Dermis microvascular lymphatic vessel endothelial cell (primary cell): ENCODE results near the gene PSAP. TPM values are rescaled to one million over a fixed set of nuclear protein-coding genes. Genes with fewer than 3 reads are reported as not detected.

ENCODE experiments used
- DNase-seq, 2 donors: peaks; one replicate each; pipeline versions ENCODE4 v3.0.0 to v3.0.0-alpha.2; 2010; ENCODE audit warnings: low read depth in 2 of 2
- total RNA-seq: library from RNA; depleted of rRNA; stranded (reverse); fragments of >200 nt; gene quantifications from 2 replicates; pipeline ENCODE4 v1.2.1, GENCODE V29; 2014

Gene PSAP
- total RNA-seq, 1 donor from 2014 or later, result 416 TPM

DNA sequence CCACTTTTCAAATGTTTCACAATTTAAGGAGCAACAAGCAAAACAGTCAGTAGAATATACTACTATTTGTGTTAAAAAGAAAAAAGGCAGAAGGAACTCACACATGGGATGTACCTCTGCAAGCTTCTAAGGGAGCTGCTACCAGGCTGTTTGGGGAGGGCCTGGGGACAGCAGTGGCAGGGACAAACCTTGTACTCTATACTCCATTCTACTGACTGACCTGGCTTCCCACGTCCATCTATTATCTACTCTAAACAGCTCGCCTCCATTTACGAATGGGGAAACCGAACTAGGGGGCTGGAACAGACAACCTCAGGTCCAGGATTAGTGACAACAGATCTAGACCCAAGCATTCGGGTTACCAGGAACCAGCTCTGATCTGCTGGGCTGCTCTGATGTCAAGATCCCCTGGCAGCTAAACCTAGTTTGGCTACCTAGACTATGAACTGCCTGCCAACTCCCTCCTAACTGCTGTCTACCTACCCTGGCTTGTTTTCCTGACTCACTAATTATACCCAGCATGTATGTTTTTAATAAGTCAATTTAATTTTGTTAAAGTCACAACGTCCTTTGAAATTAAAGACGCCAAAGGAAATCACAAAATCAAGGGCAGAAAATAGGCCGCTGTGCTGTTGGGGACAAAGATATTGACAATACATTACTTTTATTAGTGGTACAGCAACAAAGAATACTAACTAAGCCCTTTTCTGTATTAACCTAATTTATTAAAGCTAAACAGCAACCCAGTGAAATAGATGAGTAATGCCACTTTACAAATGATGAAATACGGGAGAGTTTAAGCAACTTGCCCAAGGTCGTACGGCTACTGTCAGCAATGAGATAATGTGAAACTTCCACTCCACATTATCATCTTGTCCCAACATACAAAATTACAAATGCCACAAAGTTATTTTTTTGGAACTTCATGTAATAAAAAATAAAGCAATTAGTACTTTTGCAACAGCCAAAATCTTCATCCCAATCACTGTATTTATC lies 5.3 kb downstream of the PSAP start:
- no peak for DNase-seq

DNA sequence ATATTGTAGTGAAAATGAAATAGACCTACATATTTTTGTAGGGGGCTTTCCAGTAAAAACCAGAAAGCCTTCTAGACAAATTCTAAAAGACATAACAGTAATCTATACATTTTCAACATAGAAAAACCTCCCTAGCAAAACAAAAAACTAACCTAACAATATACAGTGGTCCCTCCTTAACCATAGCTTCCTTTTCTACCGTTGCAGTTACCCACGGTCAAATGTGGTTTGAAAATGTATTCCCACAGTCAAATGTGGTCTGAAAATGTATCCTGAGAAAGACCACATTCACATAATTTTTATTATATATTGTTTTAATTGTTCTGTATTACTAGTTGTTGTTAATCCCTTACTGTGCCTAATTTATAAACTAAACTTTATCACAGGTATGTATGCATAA lies 6.4 kb downstream of the PSAP start:
- DNase-seq, result no peak

DNA sequence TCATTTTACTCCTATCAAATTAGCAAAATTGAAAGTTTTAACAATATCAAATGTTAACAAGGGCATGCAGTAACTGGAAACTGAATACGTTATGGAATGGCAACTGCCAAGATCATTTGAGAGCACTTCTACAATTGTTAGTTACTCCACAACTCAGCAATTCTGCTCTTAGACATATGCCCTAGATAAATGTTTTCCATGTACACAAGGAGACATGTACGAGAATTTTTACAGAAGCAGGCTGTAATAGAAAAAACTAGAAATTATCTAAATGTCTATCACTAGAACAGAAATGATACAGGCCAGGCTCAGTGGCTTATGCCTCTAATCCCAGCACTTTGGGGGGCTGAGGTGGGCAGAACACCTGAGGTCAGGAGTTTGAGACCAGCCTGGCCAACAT lies 7.0 kb downstream of the PSAP start:
- no peak for DNase-seq

DNA sequence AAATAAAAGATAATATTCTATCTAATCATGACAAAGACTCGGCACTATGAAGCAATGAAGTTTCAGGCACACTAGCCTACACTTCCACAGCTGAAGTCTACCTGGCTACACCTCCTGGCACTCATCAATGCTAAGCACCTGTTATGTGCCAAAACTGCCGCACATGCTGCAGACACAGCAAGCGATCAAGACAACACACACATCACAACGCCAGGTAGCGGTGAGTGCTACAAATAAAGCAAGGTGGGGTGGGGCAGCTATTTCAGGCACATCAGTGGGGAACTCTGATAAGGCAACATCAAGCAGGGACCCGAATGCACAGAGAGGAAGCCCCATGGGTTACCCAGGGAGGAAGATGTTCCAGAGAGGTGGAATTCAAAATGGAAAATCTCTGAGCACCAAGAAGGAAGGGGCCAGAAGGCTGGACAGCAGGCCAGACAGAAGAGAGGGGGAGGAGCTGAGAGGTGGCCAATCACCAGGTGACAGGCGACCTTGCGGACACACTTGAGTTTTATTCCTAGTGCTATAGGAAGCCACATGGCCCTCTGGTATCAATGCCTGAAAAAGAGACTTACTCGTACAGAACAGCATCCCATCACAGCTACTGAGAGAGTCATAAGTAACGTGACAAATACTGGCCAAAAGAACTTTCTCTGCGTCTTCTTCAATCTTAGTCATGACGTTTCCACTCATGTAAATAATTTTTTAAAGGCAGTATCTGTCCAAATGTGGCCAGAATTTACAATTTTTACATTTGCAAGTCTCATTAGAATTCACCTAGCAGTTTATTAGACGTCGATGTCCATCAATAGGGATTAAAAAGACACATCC lies 8.0 kb downstream of the PSAP start:
- DNase-seq, result no peak

DNA sequence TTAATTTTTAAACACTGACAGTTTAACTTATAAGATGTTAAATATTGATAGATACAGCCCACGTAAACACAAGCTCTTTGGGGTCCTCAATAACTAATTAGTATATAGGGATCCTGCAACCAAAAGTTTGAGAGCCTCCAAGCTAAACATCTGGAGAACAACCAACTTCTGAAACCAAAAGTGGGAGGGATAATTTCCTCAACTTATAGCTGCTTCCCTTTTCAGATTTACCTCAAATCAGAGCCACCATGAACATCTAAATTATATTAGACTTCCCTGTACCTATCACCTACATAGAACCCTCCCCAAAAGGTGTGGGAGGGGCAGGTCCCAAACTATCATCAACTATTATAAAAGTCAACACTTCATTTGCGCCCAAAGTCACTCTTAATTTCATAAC lies 8.6 kb downstream of the PSAP start:
- no peak for DNase-seq

DNA sequence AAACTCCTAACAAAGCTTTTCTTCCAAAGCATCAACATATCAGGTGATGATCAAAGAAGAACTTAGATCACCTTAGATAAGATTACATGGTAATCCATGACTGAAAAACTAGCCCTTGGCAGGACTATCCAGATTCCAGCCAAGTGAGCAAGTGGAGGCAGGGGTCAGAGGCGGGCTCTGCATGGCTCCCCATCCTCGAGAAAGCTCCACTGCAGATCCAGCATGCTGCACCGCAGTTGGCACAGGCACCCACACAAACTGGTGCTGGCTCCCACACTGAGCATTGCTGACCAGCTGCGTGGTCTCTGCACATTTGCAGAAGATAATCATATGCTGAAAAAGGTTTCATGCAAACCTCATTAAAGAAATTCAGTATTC lies 10.1 kb downstream of the PSAP start:
- DNase-seq, result no peak

DNA sequence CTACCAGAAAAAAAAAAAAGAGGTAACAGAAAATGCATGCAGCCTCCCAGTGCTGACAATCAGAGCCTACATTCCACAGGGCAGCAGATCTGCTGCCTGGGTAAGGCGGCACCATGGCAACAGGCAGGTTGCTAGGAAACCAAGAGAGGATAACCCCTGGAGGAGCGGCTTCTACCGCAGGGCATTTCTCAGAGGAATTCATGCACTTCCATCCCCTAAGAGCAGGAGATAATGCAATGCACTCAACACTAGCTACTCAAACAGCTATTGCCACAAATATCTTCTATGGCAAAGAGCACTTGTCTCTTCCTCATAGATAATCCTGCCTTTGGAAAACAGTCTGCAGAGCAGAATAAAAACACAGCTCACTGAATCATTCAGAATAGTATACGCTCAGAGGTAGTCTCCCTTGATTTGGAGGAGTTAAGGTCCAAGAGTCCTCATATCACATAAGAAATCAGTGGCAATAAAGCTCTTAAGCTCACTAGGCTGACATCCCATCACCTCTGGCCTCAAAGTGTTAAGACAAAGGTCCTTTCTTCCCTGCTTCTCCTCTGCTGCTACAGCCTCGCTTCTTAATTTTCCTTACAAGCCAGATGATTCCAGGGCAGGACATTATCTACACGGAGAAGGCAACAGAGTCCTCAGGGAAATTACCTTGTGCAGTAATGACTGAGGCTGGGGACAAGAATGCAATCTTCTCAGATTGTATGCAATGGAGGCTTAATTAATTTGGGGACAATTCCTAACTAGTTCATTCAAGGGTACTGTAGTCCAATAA lies 10.7 kb downstream of the PSAP start:
- DNase-seq, result peak in 1 of 2 donors; percentile 48

DNA sequence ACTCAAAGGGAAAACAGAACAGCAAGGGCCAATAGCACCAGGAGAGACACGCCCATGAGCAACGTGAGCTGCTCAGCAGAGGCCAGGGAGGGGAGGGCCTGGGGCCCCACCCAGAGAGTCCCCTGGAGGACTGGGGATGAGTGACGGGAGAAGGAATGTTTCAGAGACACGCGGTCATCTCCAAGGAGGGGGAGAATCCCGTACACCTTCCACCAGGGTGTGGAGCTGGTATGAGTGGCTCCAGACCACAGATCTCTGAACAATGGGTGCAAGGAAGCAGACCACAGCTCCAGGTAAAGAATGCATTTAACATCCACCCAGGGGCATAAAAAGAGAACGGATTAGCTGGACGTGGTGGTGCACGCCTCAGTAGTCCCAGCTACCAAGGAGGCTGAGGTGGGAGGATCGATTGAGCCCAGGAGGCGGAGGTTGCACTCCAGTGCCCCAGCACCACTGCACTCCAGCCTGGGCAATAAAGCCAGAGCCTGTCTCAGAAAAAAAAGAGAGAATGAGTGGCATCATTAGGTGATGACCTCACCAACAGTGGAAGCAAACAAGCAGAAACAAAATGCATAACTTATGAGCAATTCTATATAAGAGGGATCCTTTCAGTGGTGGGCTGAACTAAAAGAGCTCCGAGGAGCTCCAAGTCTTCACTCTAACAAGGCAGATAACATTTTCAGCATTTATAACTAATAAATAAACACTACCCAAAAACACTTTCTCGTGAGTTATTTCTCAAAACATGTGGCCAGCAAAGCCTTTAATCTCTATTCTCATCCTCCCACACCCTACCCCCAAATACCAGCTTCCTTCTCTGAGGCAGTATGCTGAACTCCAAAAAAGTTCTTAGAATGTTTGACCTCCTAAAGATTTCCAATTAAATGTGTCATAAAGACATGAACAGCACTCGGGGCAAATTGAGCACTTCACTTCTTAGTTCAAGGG lies 12.5 kb downstream of the PSAP start:
- no peak for DNase-seq

DNA sequence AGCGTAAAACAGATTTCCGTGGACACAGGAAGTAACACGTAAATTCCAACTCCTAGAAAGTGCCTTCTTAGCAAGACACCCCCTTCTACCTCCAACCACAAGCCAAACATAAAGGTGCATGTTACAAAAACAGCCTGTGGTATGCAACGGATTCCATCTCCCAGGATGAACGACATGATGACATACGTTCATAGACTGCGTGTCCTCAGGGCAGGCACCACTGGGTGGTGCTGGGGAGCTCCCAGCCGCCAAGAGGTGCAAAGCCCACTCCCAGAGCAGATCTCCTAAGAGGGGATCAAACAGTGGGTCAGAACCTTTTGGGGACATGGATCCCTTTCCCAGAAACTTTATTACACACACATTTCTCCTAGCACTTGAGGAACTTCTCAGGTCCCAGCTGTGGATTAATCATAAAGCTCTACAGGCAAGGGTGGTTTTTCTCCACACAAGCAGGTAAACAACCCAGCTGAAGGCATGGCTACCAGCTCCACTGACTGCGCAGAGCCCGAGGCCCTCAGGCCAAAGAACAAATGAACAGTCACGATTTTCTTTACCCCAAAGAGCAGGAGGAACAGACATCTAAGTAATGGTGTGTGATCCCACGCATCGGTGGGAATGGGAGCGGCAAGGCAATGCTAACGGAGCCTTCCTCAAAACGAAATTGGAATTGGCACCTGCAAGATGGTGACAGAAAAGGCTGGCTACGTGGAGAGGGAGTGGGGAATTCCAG lies 13.8 kb downstream of the PSAP start:
- DNase-seq, result peak in 1 of 2 donors; percentile 34

DNA sequence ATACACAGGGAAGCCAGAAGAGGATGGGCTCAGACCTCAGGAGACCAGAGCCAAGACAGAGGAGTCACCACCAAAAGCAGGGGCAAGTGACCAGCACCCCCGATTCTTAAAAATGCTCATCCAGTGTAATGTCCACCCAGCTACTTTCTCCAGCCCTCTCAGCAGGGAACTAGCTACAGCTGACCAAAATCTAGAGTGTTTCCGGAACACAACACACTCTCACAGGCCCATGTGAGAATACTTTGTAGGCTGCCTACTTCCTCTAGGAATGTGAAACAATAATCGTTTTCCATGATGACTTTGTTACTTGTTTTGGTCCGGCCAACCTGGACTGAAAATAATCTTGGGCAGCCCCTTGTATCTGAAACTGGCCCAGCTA lies 14.5 kb downstream of the PSAP start:
- peak; percentile 73 to 77 for DNase-seq

DNA sequence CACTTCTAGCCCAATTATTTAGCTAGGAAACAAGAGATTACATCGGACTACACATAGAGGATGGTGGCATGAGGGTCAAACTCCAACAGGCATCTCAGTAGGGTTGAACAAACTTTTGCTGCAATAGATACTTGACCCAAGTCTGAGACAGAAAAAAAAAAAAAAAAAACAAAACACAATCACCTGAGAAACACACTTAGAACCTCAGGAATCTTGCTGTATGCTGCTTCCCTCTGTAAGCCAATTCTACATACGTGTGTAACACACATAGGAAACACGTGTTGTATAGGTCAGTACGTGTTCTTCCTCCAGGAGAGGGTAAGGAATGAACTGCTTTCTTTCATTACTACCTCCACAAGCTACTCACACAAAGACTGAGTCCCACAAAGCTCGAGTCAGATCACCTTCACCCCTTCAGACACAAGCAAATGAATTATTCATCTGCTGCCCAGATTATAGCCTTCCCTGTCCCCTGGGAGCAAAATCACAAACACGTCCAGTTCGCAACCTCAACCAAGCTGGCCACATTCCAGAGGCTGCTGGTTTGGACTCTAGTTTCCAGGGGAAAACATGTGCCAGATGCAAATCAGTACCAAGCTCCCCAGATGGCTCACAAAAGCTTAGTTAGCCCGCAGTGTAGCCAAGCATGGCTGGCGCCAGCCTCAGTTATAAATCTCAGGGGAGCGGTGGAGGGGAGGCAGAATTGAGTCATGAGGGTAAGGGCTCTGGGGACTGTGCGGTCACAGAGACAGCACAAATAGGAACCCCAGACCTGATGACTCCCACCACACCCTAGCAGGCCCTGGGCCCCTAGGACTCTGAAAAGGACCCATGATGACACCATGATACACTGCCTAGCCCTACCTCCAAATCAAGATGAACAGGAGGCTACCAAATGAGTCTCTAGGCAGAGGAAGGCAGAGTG lies 15.1 kb downstream of the PSAP start:
- peak; percentile 86 to 90 for DNase-seq

DNA sequence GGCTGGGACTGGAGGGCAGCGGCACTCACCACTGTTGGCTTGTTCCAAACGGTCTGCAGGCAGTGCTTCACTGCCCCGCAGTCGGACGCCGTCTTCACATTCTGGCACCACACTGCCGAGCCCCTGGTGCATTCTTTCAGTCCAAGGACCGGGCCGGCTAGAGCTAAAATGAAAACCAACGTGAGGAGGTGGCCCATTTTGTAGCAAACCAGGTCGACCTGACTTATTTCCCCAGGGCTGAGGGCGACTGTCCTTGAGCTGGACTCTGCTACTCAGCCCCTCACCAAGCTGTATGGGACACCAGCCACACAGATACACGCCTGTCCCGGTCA lies 16.7 kb downstream of the PSAP start:
- DNase-seq, result no peak

DNA sequence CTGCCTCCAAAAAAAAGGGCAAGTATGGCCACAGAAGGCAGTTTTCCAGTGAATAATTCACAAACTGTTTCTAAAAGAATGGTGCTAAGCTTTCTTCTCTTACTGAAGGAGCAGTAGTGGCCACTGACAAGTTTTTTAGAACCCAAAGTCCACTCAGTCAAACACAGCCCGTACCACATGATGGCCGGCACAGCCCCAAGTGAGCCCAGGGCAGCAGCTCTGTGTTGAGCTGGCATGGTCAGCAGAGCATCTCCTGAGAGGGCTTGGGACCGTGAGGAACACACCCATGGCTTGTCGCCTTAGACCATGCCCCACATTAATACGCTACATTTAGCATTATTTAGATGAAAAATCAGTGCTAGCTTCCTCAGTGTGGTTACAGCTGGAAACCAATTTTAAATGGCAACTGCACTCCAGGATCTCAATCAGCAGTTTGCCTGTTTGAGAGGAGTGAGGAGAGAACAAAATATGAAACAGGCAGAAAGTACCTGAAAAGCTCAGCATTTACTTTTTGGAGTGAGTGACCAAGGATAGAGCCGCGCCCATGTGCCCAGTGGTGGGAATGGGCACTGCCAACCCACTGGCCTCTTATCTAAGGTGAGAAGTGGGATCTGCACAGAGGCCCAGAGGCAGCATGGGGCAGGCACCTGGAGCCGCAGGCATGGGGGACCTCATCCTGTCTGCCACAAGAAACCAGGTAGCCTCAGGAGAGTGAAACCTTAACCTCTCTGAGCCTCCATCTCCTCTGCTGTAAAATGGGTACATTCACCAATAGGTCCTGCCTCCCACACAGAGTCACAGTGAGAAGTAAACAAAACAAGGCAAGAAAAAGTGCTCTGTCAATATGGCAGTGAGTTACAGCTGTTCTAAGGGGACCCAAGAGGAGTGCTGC lies 17.4 kb downstream of the PSAP start:
- no peak for DNase-seq

DNA sequence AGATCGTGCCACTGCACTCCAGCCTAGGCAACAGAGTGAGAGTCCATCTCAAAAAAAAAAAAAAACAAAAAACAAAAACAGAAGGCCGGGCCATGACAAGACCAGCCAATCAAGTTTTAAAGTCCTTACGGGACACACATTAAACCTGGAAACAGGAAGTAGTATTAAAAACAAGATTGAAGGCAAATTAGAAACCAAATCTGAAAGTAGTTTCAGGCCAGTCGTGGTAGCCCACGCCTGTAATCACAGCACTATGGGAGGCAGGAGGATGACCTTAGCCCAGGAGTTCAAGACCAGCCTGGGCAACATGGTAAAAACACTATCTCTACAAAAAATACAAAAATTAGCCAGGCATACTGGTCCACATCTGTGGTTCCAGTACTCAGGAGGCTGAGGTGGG lies 18.1 kb downstream of the PSAP start:
- no peak for DNase-seq

DNA sequence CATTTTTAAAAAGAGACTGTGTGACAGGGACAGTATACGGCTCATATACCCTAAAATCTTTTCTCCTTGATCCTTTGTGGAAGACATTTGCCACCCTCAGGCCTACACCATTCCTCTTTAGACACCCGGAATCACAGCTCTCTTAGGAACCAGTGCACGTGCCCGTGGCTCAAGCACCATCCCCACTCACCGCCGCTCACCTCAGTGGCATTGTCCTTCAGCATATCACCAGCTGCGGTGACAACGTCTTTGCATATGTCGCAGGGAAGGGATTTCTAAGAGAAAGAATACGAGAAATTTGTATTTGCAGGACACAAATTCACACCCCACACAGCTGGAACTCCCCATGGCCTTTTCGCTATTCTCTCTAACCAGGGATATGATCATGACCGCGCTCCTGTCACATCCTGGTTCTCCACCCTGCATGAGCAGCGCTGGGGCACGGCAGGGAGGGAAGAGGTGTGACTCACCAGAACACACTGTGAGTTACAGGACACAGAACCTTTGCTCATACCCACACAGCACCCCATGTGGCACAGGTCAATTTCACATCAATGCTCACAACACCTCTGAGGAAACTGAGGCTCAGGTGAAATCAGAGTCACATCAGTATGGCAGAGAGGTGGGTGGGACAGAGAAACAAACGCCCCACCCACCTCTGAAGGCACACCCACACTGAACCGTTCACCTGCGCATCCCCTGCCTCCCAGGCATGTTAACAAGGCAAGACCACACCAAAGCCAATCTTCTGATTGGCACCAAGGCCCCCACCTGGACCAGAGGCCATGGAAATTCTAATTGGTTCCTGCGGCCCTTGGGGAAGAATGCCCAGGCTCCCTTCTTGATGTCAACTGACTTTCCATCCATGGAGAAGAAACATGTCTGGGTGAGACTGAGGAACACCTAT lies 19.2 kb downstream of the PSAP start:
- DNase-seq, result peak in 1 of 2 donors; percentile 68

DNA sequence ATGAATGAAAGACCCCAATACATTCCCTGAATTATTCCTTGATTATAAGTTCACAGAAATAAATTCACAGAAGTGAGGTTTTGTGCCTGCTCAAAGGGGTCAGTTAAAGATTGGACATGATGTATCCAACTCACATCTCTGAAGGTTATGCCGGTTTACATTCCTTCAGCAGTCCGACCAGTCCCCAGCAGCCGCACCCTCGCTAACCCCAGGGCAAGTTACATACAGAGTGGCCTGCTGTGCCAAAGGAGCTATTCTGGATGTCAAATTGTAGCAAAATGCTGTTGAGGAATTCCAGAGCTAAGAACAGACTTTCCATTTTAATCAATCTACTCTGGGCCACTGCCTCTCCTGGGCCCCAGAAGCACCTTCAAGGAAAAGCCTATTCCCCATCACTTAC lies 20.3 kb downstream of the PSAP start:
- DNase-seq, result no peak

DNA sequence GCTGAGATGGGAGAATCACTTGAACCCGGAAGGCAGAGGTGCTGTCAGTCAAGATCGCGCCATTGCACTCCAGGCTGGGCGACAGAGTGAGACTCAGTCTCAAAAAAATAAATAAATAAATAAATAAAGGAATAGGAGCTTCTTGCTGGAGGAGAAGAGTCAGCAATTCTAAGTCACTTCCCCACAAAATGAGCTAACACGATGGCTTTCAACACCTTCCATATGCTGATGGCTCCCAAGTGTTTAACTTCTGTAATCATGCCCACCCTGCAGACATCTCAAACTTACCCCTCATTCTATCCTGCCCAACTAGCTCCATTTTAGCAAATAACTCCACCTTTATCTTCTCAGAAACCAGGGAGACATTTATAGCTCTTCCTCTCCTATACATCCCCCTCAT lies 21.2 kb downstream of the PSAP start:
- no peak for DNase-seq
